ENCODE results near the gene SEPTIN1.
"Not testable (repeated sequence)": the region's sequence is repeated elsewhere in the genome, so short reads cannot be mapped to it uniquely, and the experiment has no call there.

Gene SEPTIN1

GRCh38 chr16:30342751-30343490 lies 39.4 kb downstream of the SEPTIN1 start:
- no peak for TF ChIP-seq CTCF (IDR thresholded peaks at IDR 0.05; ENCODE audit: low read length, missing control alignments)
- no peak for DNase-seq (ENCODE audit: low read depth)
- no peak overlapping the region for H3K4me3 ChIP-seq (replicated peaks; ENCODE audit: low read depth, low read length)

- not testable (repeated sequence) for H3K4me3 ChIP-seq (replicated peaks; ENCODE audit: low read depth, low read length); DNase-seq (ENCODE audit: low read depth)
These were observed 40.4 kb downstream of the SEPTIN1 start for GRCh38 chr16:30341971-30342370.

- DNase-seq (ENCODE audit: low read depth), result no peak
- H3K4me3 ChIP-seq (replicated peaks; ENCODE audit: low read depth, low read length), result no peak overlapping the region
- no peak for TF ChIP-seq CTCF (IDR thresholded peaks at IDR 0.05; ENCODE audit: low read length, missing control alignments)
These were observed 41.7 kb downstream of the SEPTIN1 start for GRCh38 chr16:30340621-30341020.

GRCh38 chr16:30338715-30339114 lies 43.6 kb downstream of the SEPTIN1 start:
- DNase-seq (ENCODE audit: low read depth); H3K4me3 ChIP-seq (replicated peaks; ENCODE audit: low read depth, low read length): not testable (repeated sequence)

GRCh38 chr16:30337964-30338357 lies 44.4 kb downstream of the SEPTIN1 start:
- DNase-seq (ENCODE audit: low read depth); H3K4me3 ChIP-seq (replicated peaks; ENCODE audit: low read depth, low read length): not testable (repeated sequence)

GRCh38 chr16:30335598-30336474 lies 46.5 kb downstream of the SEPTIN1 start:
- peak; percentile 28 for DNase-seq (ENCODE audit: low read depth)
- peak overlapping the region; percentile 52 for H3K4me3 ChIP-seq (replicated peaks; ENCODE audit: low read depth, low read length)
- no peak for TF ChIP-seq CTCF (IDR thresholded peaks at IDR 0.05; ENCODE audit: low read length, missing control alignments)

GRCh38 chr16:30335028-30335597 lies 47.2 kb downstream of the SEPTIN1 start:
- H3K4me3 ChIP-seq (replicated peaks; ENCODE audit: low read depth, low read length), result peak overlapping the region; percentile 64
- DNase-seq (ENCODE audit: low read depth), result peak; percentile 69

GRCh38 chr16:30334473-30334989 lies 47.8 kb downstream of the SEPTIN1 start:
- peak overlapping the region; percentile 64 for H3K4me3 ChIP-seq (replicated peaks; ENCODE audit: low read depth, low read length)
- DNase-seq (ENCODE audit: low read depth), result peak; percentile 73
